BLaER1 (cell line): ENCODE data around the gene PPP1R7.

ENCODE experiments used
- H3K27ac ChIP-seq: shearing (Covaris generic); formaldehyde crosslinking; 2 replicates; pipeline ENCODE4 v1.8.1; 2022
- H3K27me3 ChIP-seq: shearing (Covaris generic); formaldehyde crosslinking; 2 replicates; pipeline ENCODE4 v1.8.1; 2022
- H3K36me3 ChIP-seq: shearing (Covaris generic); formaldehyde crosslinking; 2 replicates; pipeline ENCODE4 v1.8.1; 2022
- H3K4me1 ChIP-seq: shearing (Covaris generic); formaldehyde crosslinking; 2 replicates; pipeline ENCODE4 v1.8.1; 2022
- H3K4me2 ChIP-seq: shearing (Covaris generic); formaldehyde crosslinking; 2 replicates; pipeline ENCODE4 v1.8.1; 2022
- H3K4me3 ChIP-seq: shearing (Covaris generic); formaldehyde crosslinking; 2 replicates; pipeline ENCODE4 v1.8.1; 2022
- H3K9ac ChIP-seq: shearing (Covaris generic); formaldehyde crosslinking; 2 replicates; pipeline ENCODE4 v1.8.1; 2022
- H3K9me3 ChIP-seq: shearing (Covaris generic); formaldehyde crosslinking; 2 replicates; pipeline ENCODE4 v1.8.1; 2022
- H4K20me1 ChIP-seq: shearing (Covaris generic); formaldehyde crosslinking; 2 replicates; pipeline ENCODE4 v1.8.1; 2022
- Cebpa-rat ChIP-seq: shearing (Covaris generic); IDR thresholded peaks from 2 replicates; pipeline ENCODE4 v1.8.1; 2022

PPP1R7 gene

DNA sequence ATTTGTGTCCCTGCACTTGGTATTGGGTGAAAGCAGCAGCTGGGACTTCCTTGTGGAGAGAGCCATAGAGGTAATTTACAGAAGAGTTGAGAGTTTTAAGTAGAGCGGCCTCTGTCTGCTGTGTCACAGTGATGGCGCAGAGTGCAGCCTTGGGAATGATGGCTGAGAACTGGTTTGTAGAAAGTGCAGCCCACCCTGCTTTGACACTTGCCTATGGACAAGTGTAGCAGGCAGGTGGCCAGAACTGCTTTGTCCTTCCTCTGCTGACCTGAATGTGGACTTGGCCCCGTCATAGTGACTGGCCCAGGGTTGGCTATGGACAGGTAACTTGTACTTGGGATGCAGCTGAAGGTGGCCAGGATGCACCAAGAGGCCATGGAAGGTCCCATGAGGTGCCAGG is 31.9 kb downstream of the PPP1R7 start:
- no peak overlapping the region for H3K27ac ChIP-seq
- H3K9me3 ChIP-seq: no peaks in the 10 kb centered on the region
- no peak overlapping the region for H3K4me2 ChIP-seq
- TF ChIP-seq Cebpa-rat: no peak
- H3K4me3 ChIP-seq: no peak overlapping the region
- no peaks in the 10 kb centered on the region for H4K20me1 ChIP-seq
- peaks cover 8% of the 10 kb centered on the region for H3K4me1 ChIP-seq
- peaks cover 54% of the 10 kb centered on the region for H3K36me3 ChIP-seq
- H3K9ac ChIP-seq: no peak overlapping the region
- H3K27me3 ChIP-seq: no peaks in the 10 kb centered on the region

- no peak for TF ChIP-seq Cebpa-rat
- H3K4me1 ChIP-seq: peaks cover 11% of the 10 kb centered on the region
Measured at GRCh38 chr2:241182531-241183133, 32.4 kb downstream of the PPP1R7 start.

GRCh38 chr2:241183221-241183620 is 33.0 kb downstream of the PPP1R7 start:
- Histone ChIP-seq H3K36me3 (peaks cover 44% of the 10 kb centered on the region), H3K9ac (no peak overlapping the region), H3K9me3 (no peaks in the 10 kb centered on the region), H3K27ac (no peak overlapping the region), H4K20me1 (no peaks in the 10 kb centered on the region), H3K4me1 (peaks cover 16% of the 10 kb centered on the region), H3K27me3 (no peaks in the 10 kb centered on the region), H3K4me2 (no peak overlapping the region), H3K4me3 (no peak overlapping the region)
- TF ChIP-seq Cebpa-rat: no peak

More at GRCh38 chr2:241182531-241183133, 32.4 kb downstream of the PPP1R7 start:
- Histone ChIP-seq H3K27ac (no peak overlapping the region), H3K27me3 (no peaks in the 10 kb centered on the region), H4K20me1 (no peaks in the 10 kb centered on the region), H3K4me2 (no peak overlapping the region), H3K36me3 (peaks cover 49% of the 10 kb centered on the region), H3K4me3 (no peak overlapping the region), H3K9ac (no peak overlapping the region), H3K9me3 (no peaks in the 10 kb centered on the region)

DNA sequence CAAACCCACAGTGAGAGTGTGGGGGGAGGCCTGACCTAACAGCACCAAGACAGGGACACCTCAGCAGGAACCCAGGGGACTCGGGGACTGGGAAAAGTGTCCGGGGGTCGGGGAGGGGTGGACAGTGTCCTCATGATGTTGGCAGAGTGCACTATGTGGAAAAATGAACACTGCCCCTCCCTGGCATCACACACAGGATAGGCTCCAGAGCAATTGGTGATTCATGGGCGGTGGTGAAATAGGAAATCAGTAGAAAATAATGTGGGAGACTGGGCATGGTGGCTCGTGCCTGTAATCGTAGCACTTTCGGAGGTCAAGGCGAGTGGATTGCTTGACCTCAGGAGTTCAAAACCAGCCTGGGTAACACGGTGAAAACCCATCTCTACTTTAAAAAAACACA is 34.6 kb downstream of the PPP1R7 start:
- Histone ChIP-seq H3K4me3 (no peak overlapping the region), H4K20me1 (no peaks in the 10 kb centered on the region), H3K36me3 (peaks cover 29% of the 10 kb centered on the region; the same call in 1 of the 2 replicates), H3K9me3 (no peaks in the 10 kb centered on the region), H3K9ac (no peak overlapping the region), H3K27me3 (no peaks in the 10 kb centered on the region), H3K4me2 (no peak overlapping the region), H3K27ac (no peak overlapping the region), H3K4me1 (peaks cover 24% of the 10 kb centered on the region)
- no peak for TF ChIP-seq Cebpa-rat

GRCh38 chr2:241185961-241186360 is 35.7 kb downstream of the PPP1R7 start:
- H3K4me1 ChIP-seq: peaks cover 24% of the 10 kb centered on the region
- H3K36me3 ChIP-seq: peaks cover 23% of the 10 kb centered on the region; the same call in 1 of the 2 replicates
- H3K9ac ChIP-seq: no peak overlapping the region
- no peak overlapping the region for H3K4me2 ChIP-seq
- H4K20me1 ChIP-seq: no peaks in the 10 kb centered on the region
- H3K27ac ChIP-seq: no peak overlapping the region
- no peaks in the 10 kb centered on the region for H3K9me3 ChIP-seq
- no peaks in the 10 kb centered on the region for H3K27me3 ChIP-seq
- H3K4me3 ChIP-seq: no peak overlapping the region
- no peak for TF ChIP-seq Cebpa-rat

DNA sequence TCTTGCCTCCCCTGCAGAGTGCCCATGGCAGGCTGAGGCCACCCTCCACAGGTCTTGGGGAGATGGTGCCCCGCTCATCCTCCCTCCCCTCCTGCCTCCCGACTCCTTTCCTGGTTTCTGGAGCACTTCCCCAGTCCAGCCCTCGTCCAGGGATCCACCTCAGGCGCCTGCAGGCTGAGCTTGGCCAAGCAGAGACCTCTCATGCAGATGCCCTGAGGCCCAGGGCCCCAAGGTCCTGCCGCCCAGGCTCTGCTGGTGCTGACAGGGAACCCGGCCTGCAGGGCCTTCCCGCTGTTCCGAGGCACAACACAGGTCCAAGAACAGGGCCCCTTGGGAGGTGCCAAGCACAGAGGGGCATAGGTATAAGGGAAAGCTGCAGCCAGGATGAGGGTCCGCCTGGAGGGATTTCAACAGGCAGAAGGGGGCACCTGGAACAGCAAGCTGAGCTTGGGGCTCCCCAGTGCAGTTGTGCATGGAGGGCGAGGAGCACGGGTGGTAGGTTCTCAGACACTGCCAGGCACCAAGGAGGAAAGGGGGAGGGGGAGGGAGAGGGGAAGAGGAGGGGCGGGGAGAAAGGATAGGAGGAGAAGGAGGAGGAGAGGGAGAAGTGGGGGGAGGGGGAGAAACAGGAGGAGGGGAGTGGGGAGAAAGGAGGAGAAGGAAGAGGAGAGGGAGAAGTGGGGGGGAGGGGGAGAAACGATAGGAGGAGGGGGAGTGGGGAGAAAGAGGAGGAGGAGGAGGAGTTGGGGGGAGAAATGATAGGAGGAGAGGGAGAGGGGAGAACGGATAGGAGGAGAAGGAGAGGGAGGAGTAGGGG is 37.0 kb downstream of the PPP1R7 start:
- H3K9me3 ChIP-seq: no peaks in the 10 kb centered on the region
- H3K36me3 ChIP-seq: peaks cover 13% of the 10 kb centered on the region; the same call in 1 of the 2 replicates
- H3K27me3 ChIP-seq: no peaks in the 10 kb centered on the region
- H3K27ac ChIP-seq: no peak overlapping the region
- peaks cover 24% of the 10 kb centered on the region for H3K4me1 ChIP-seq
- H4K20me1 ChIP-seq: no peaks in the 10 kb centered on the region
- no peak overlapping the region for H3K9ac ChIP-seq
- H3K4me3 ChIP-seq: no peak overlapping the region
- TF ChIP-seq Cebpa-rat: no peak
- H3K4me2 ChIP-seq: peak overlapping the region; percentile 17

GRCh38 chr2:241187918-241188234 is 37.6 kb downstream of the PPP1R7 start:
- H3K4me2 ChIP-seq: peak overlapping the region; percentile 53
- H3K9me3 ChIP-seq: no peaks in the 10 kb centered on the region
- H4K20me1 ChIP-seq: no peaks in the 10 kb centered on the region
- no peak for TF ChIP-seq Cebpa-rat
- no peaks in the 10 kb centered on the region for H3K27me3 ChIP-seq
- H3K4me1 ChIP-seq: peaks cover 24% of the 10 kb centered on the region
- H3K4me3 ChIP-seq: no peak overlapping the region
- no peak overlapping the region for H3K9ac ChIP-seq
- H3K36me3 ChIP-seq: peaks cover 8% of the 10 kb centered on the region; the same call in 1 of the 2 replicates
- H3K27ac ChIP-seq: no peak overlapping the region

GRCh38 chr2:241188361-241189092 is 38.3 kb downstream of the PPP1R7 start, which contains the start of gene ANO7:
Gene ANO7 (plus strand): TSS chr2:241188677. CDS start chr2:241190064, 1,387 bp downstream.
- TF ChIP-seq Cebpa-rat: no peak
- Histone ChIP-seq H3K36me3 (peaks cover 1% of the 10 kb centered on the region; the same call in 1 of the 2 replicates), H4K20me1 (no peaks in the 10 kb centered on the region), H3K4me2 (peak within 1 kb of the TSS; percentile 53), H3K4me1 (peaks cover 24% of the 10 kb centered on the region), H3K4me3 (no peak within 1 kb of the TSS), H3K9me3 (no peaks in the 10 kb centered on the region), H3K27ac (no peak within 1 kb of the TSS), H3K27me3 (no peaks in the 10 kb centered on the region), H3K9ac (no peak within 1 kb of the TSS)

DNA sequence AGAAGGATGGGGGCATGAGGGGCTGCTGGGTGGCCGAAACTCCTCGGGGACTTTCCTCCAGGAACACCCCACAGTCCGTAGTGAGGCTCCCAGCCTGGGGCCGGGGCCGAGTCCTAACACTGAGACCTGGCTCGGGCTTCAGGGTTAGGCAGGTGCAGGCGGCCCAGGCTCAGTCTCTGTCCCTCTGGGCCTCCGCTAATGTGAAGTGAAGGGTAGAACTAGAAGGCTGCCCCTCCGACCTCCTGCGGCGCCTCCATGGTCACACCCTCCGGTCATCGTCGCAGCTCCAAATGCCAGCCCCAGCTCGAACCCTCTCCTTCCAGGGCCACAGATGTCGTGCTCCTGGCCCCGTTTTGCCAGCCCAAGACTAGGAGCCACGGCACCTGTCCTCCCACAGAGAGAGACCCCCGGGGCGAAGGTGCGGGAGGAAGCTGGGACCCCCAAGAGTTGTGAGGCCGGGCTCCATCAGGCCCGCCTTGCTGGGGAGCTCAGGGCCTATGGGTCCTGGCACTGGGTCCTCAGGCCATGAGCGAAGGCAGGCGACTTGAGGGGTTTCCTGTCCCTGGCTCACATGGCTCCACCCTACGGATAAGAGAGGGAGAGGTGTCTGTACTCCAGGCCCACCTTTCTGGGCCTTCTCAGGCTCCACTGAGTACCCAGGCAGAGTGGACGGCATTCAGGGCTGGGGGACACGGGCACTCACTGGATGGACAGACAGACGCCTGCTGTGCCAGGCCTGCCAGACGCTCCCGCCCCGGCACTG is 39.0 kb downstream of the PPP1R7 start:
- Histone ChIP-seq H3K27me3 (no peaks in the 10 kb centered on the region), H3K27ac (no peak overlapping the region), H3K9ac (no peak overlapping the region), H4K20me1 (no peaks in the 10 kb centered on the region), H3K9me3 (no peaks in the 10 kb centered on the region), H3K4me1 (peaks cover 24% of the 10 kb centered on the region), H3K36me3 (no peaks in the 10 kb centered on the region), H3K4me2 (no peak overlapping the region), H3K4me3 (no peak overlapping the region)
- no peak for TF ChIP-seq Cebpa-rat
